BJ (cell line): ENCODE measurements around the gene SPR. TPM values are rescaled to one million over a fixed set of nuclear protein-coding genes. Genes with fewer than 3 reads are reported as not detected.

Experiments
- CTCF ChIA-PET: fragments of 350-600 bp; formaldehyde crosslinking; extraction: SDS; loops from one replicate; lab custom pipeline; 2021; ENCODE audit warnings: antibody characterized with exemption, inconsistent platforms; lab: Yijun Ruan, JAX
- POLR2A ChIA-PET: fragments of 300-600 bp; sonication (Branson Sonifier 250); formaldehyde crosslinking; extraction: SDS; loops from one replicate; lab custom pipeline; 2021; ENCODE audit warnings: antibody characterized with exemption; lab: Charles Lee
- DNase-seq: peaks from one replicate; pipeline ENCODE4 v3.0.0-alpha.2; 2011; ENCODE audit warnings: low read depth
- H3K27me3 ChIP-seq: 2 replicates; pipeline ENCODE4 v1.6.0; 2011; ENCODE audit warnings: low read length; ENCODE audit not compliant: control insufficient read depth, insufficient read depth
- H3K36me3 ChIP-seq: 2 replicates; pipeline ENCODE4 v1.5.1; 2011; ENCODE audit warnings: low read length; ENCODE audit not compliant: control insufficient read depth, insufficient read depth
- H3K4me3 ChIP-seq: 2 replicates; pipeline ENCODE4 v1.5.1; 2011; ENCODE audit warnings: low read depth, mild to moderate bottlenecking, control low read depth, low read length
- CTCF ChIP-seq: IDR thresholded peaks from 2 replicates; pipeline ENCODE4 v1.5.1; 2011; ENCODE audit warnings: low read depth, mild to moderate bottlenecking, control low read depth, inconsistent platforms, low read length, moderate library complexity; ENCODE audit not compliant: insufficient read depth
- polyA plus RNA-seq: library from polyadenylated mRNA; depleted of rRNA; stranded (reverse); fragments of >200 nt; gene quantifications from 2 replicates; pipeline ENCODE4 v1.2.3, GENCODE V29; 2011

The SPR gene
- polyA plus RNA-seq, 1 experiment: 22.9 TPM

- POLR2A ChIA-PET: no interaction called here
These were observed 40.8 kb upstream of the SPR start for GRCh38 chr2:72846171-72847095.

GRCh38 chr2:72847534-72848315, 39.5 kb upstream of the SPR start:
- Histone ChIP-seq H3K36me3 (no peaks in the 10 kb centered on the region), H3K4me3 (no peak overlapping the region), H3K27me3 (peaks cover 7% of the 10 kb centered on the region)
- ChIA-PET POLR2A (no interaction called here), CTCF (interaction anchor here (1.6 to 2.1 kb wide), 2 partner anchors 12 to 14 kb away, joined by 7 to 8 read pairs; no protein-coding TSS in a partner anchor)
- DNase-seq: no peak
- TF ChIP-seq CTCF: no peak

More at GRCh38 chr2:72846171-72847095, 40.8 kb upstream of the SPR start:
- TF ChIP-seq CTCF: no peak
- CTCF ChIA-PET: interaction anchor here (1.6 to 2.1 kb wide), 2 partner anchors 13 to 16 kb away, joined by 7 to 8 read pairs; no protein-coding TSS in a partner anchor
- Histone ChIP-seq H3K4me3 (no peak overlapping the region), H3K27me3 (peaks cover 7% of the 10 kb centered on the region), H3K36me3 (no peaks in the 10 kb centered on the region)
- no peak for DNase-seq

- no peak for DNase-seq
- Histone ChIP-seq H3K27me3 (peaks cover 7% of the 10 kb centered on the region), H3K36me3 (no peaks in the 10 kb centered on the region), H3K4me3 (no peak overlapping the region)
- ChIA-PET CTCF (no interaction called here), POLR2A (no interaction called here)
- TF ChIP-seq CTCF: no peak
These were observed 38.6 kb upstream of the SPR start for GRCh38 chr2:72848436-72849137.

- H3K4me3 ChIP-seq: no peak overlapping the region
- peaks cover 7% of the 10 kb centered on the region for H3K27me3 ChIP-seq
- CTCF ChIA-PET: no interaction called here
- POLR2A ChIA-PET: no interaction called here
- DNase-seq: no peak
- H3K36me3 ChIP-seq: no peaks in the 10 kb centered on the region
- TF ChIP-seq CTCF: no peak
These were observed 38.1 kb upstream of the SPR start for GRCh38 chr2:72849138-72849462.
